PFSK-1 (cell line): ENCODE data around the gene LGALS7. TPM values are rescaled to one million over a fixed set of nuclear protein-coding genes. Genes with fewer than 3 reads are reported as not detected.

Experiments used
- FOXP2 ChIP-seq: optimal IDR thresholded peaks from 2 replicates; pipeline ENCODE3; 2011; ENCODE audit warnings: borderline replicate concordance, control low read depth, inconsistent platforms; ENCODE audit not compliant: insufficient read depth; ENCODE audit errors: extremely low read length, extremely low read depth
- POLR2AphosphoS5 ChIP-seq: IDR thresholded peaks from 2 replicates; pipeline ENCODE4 v1.6.1; 2012; ENCODE audit warnings: low read depth, mild to moderate bottlenecking, control low read depth, low read length, moderate library complexity
- SIN3A ChIP-seq: IDR thresholded peaks from 2 replicates; pipeline ENCODE4 v1.6.1; 2012; ENCODE audit warnings: mild to moderate bottlenecking, low read length, moderate library complexity, borderline replicate concordance; ENCODE audit not compliant: insufficient read depth
- TAF1 ChIP-seq: IDR thresholded peaks from 2 replicates; pipeline ENCODE4 v1.6.1; 2012; ENCODE audit warnings: low read length, control low read depth, borderline replicate concordance; ENCODE audit not compliant: insufficient read depth
- polyA plus RNA-seq: library from polyadenylated mRNA; unstranded; fragments of >200 nt; gene quantifications from one replicate; pipeline ENCODE4 v1.2.1, GENCODE V29; 2012; ENCODE audit warnings: low read depth, missing spikeins; ENCODE audit not compliant: insufficient read length
- TF ChIP-seq, protein P1 (sequence below), 2 experiments: IDR thresholded peaks; 2 replicates each; pipeline versions ENCODE4 v1.6.1 to v1.8.0; 2011 to 2012; ENCODE audit warnings: low read depth in 2 of 2, low read length in 2 of 2, control low read depth in 1 of 2, inconsistent platforms in 1 of 2, mild to moderate bottlenecking in 1 of 2, moderate library complexity in 1 of 2; ENCODE audit not compliant: insufficient read depth in 1 of 2

Gene LGALS7
- polyA plus RNA-seq: not detected

DNA sequence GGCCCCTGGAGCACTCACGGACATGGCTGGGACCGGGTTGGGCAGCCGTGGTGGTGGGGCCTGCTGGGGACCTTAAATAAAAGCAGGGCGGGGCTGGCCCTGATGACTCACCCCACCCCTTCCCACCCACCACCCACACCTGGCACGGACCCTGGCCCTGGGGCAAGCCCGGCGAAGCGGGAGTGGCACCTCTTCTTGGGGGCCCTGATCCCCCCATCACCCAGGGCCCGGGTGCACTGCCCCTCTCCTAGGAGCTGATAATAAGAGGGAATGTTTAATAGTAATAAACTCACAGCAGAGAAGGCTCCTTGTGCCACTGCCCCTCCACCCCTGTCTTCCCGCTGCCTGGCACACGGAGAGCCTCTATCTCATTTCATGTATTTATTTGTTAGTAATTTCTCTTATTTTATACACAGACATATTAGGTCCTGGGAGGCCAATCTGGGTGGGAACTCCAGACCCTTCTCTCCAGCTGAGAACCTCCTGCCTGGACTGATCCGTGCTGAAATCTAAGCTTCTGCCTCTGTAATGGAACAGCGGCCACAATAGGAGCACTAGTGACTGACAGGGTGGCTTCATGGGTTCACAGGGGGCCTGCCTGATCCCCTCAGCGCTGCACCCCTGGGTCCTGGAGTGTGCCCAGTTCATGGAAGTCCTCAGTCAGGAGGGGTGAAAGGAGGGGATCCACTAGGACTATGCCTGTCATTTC, at the start of gene LGALS7:
Gene LGALS7 (minus strand): TSS at position 49 of the 709 bp plus-strand sequence. CDS start 25 bp downstream, at position 24.
- TF ChIP-seq POLR2AphosphoS5 (no peak), FOXP2 (no peak), TAF1 (no peak), SIN3A (no peak)
- TF ChIP-seq, protein P1, sequence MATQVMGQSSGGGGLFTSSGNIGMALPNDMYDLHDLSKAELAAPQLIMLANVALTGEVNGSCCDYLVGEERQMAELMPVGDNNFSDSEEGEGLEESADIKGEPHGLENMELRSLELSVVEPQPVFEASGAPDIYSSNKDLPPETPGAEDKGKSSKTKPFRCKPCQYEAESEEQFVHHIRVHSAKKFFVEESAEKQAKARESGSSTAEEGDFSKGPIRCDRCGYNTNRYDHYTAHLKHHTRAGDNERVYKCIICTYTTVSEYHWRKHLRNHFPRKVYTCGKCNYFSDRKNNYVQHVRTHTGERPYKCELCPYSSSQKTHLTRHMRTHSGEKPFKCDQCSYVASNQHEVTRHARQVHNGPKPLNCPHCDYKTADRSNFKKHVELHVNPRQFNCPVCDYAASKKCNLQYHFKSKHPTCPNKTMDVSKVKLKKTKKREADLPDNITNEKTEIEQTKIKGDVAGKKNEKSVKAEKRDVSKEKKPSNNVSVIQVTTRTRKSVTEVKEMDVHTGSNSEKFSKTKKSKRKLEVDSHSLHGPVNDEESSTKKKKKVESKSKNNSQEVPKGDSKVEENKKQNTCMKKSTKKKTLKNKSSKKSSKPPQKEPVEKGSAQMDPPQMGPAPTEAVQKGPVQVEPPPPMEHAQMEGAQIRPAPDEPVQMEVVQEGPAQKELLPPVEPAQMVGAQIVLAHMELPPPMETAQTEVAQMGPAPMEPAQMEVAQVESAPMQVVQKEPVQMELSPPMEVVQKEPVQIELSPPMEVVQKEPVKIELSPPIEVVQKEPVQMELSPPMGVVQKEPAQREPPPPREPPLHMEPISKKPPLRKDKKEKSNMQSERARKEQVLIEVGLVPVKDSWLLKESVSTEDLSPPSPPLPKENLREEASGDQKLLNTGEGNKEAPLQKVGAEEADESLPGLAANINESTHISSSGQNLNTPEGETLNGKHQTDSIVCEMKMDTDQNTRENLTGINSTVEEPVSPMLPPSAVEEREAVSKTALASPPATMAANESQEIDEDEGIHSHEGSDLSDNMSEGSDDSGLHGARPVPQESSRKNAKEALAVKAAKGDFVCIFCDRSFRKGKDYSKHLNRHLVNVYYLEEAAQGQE (IDR thresholded peaks at IDR 0.05; ENCODE audit: insufficient read depth in 1 of 2, low read depth in 2 of 2, low read length in 2 of 2): no peak

DNA sequence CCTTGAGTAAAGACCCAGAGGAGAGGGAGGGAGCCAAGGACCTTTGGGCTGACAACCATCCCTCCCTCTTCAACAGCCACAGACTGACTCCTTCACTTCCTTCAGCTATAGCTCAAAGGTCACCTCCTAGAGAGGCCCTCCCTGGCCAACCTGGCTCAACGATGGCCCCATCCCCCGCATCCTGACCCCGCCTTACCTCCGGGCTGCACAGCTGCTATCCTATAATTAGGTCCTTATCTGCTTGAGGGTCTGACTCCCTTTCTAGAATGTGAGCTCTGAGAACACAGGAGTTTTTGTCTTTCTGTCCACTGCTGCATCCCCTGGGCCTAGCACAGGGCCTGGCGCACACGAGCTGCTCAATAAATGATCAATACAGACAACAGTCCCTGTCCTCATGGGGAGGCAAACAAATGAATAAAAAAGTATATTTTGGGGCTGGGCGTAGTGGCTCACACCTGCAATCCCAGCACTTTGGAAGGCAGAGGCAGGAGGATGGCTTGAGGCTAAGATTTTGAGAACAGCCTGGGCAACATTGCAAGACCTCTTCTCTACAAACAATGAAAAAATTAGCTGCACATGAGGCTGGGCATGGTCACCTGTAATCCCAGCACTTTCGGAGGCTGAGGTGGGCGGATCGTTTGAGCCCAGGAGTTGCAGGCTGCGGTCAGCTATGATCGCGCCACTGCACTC, 46.1 kb upstream of the LGALS7 start:
- TF ChIP-seq, protein P1 (IDR thresholded peaks at IDR 0.05; ENCODE audit: insufficient read depth in 1 of 2, low read depth in 2 of 2, low read length in 2 of 2): no peak
- TF ChIP-seq POLR2AphosphoS5: no peak
- TF ChIP-seq TAF1: no peak
- no peak for TF ChIP-seq FOXP2
- no peak for TF ChIP-seq SIN3A

DNA sequence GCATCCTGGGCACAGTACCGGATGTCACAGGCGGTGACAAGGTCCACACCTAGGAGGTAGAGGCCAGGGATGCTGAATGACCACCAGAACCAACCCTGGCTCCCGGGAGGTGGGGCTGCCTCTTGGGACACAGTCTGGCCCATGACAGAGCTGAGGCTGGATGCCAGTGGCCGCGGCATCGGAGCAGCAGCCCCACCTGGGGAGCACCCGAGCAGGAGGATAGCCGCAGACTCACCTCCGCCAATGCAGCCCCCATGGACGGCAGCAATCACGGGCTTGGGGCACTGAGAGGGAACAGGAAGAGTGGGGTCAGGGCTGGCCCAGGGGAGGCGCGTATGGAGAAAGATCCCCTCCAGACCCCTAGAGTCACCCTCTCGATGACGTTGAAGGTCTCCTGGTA, 43.8 kb upstream of the LGALS7 start:
- TF ChIP-seq FOXP2: no peak
- TF ChIP-seq, protein P1 (IDR thresholded peaks at IDR 0.05; ENCODE audit: insufficient read depth in 1 of 2, low read depth in 2 of 2, low read length in 2 of 2): no peak
- no peak for TF ChIP-seq TAF1
- TF ChIP-seq POLR2AphosphoS5: no peak
- TF ChIP-seq SIN3A: no peak

DNA sequence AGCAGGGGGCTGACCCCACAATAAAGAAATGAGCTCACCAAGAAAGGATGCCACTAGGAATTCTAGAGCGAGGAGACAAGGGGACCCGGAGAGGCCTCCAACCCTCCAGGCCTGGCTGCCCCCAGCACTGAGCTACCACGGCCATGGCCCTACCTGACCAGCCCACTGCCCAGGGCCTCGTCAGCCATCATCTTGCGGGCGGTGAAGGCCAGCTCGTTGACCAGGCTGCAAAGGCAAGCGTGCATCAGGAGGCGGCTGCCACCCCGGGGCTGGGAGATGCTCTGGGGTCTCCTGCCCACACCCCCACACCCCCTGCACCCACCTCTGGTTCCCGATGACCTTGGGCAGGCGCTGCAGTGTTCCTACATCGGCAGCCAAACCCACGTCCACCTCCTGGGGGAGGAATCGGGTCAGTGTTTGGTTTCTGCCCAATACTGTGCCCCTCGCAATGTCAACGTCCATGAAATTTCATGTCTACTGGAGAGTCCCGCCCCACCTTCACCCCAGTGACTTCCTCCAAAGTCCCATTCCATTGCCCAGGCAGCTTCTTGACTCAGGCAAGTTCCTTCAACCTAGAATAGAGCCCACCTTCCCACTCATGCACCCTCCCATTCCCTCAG, 42.9 kb upstream of the LGALS7 start:
- no peak for TF ChIP-seq FOXP2
- TF ChIP-seq, protein P1 (IDR thresholded peaks at IDR 0.05; ENCODE audit: insufficient read depth in 1 of 2, low read depth in 2 of 2, low read length in 2 of 2): no peak
- TF ChIP-seq SIN3A: no peak
- TF ChIP-seq POLR2AphosphoS5: no peak
- no peak for TF ChIP-seq TAF1
